PC-9 (cell line): ENCODE data around the gene TSHZ2. TPM values are rescaled to one million over a fixed set of nuclear protein-coding genes. Genes with fewer than 3 reads are reported as not detected.
"Not testable (repeated sequence)": the region's sequence is repeated elsewhere in the genome, so short reads cannot be mapped to it uniquely, and the experiment has no call there.

ENCODE experiments used
- BruUV-seq: library from RNA; stranded (reverse); fragments of 400-500 nt; replicated peaks from 2 replicates; lab custom pipeline; 2021; lab: Mats Ljungman, UMichigan
- CTCF ChIA-PET: fragments of 300-600 bp; sonication (Branson Sonifier 250); formaldehyde crosslinking; loops from one replicate; lab custom pipeline; 2022; ENCODE audit warnings: antibody characterized with exemption; lab: Charles Lee
- POLR2A ChIA-PET: fragments of 300-600 bp; sonication (Branson Sonifier 250); formaldehyde crosslinking; loops from one replicate; lab custom pipeline; 2022; ENCODE audit warnings: antibody characterized with exemption; ENCODE audit not compliant: unreplicated experiment; lab: Charles Lee
- DNase-seq, 2 experiments: peaks; one replicate each; pipeline versions ENCODE4 v3.0.0 to v3.0.0-alpha.2; 2015 to 2022; ENCODE audit warnings: mixed read lengths in 1 of 2
- H2AFZ ChIP-seq: fragments of 200-600 bp; sonication (generic); 2 replicates; pipeline ENCODE4 v1.8.1; 2017; ENCODE audit warnings: antibody characterized with exemption
- H3F3A ChIP-seq: fragments of 200-600 bp; sonication (generic); 2 replicates; pipeline ENCODE4 v1.8.1; 2017; ENCODE audit warnings: antibody characterized with exemption, mild to moderate bottlenecking, low read depth; ENCODE audit not compliant: insufficient read depth
- H3K27ac ChIP-seq: fragments of 200-600 bp; sonication (generic); 2 replicates; pipeline ENCODE4 v1.6.1; 2016; ENCODE audit warnings: mixed run types
- H3K27me3 ChIP-seq: fragments of 200-600 bp; sonication (generic); 2 replicates; pipeline ENCODE4 v1.6.1; 2016; ENCODE audit warnings: low read depth, mixed run types; ENCODE audit not compliant: insufficient read depth
- H3K36me3 ChIP-seq: fragments of 200-600 bp; sonication (generic); 2 replicates; pipeline ENCODE4 v1.6.1; 2016; ENCODE audit warnings: low read depth, mixed run types
- H3K4me1 ChIP-seq: fragments of 200-600 bp; sonication (generic); replicated peaks from 2 replicates; pipeline ENCODE4 v1.6.1; 2016; ENCODE audit warnings: mixed run types; ENCODE audit not compliant: insufficient read depth
- H3K4me2 ChIP-seq: fragments of 200-600 bp; sonication (generic); 2 replicates; pipeline ENCODE4 v1.6.1; 2017; ENCODE audit warnings: mixed run types
- H3K4me3 ChIP-seq: fragments of 200-600 bp; sonication (generic); 2 replicates; pipeline ENCODE4 v1.6.1; 2016; ENCODE audit warnings: mixed run types
- H3K79me2 ChIP-seq: fragments of 200-600 bp; sonication (generic); 2 replicates; pipeline ENCODE4 v1.6.1; 2017; ENCODE audit warnings: low read depth, mixed run types
- H3K9me2 ChIP-seq: fragments of 200-600 bp; sonication (generic); 2 replicates; pipeline ENCODE4 v1.8.1; 2017; ENCODE audit warnings: mild to moderate bottlenecking; ENCODE audit not compliant: insufficient read depth
- H3K9me3 ChIP-seq: fragments of 200-600 bp; sonication (generic); 2 replicates; pipeline ENCODE4 v1.8.1; 2016; ENCODE audit warnings: low read depth; ENCODE audit not compliant: insufficient read depth
- H4K20me1 ChIP-seq: fragments of 200-600 bp; sonication (generic); 2 replicates; pipeline ENCODE4 v1.8.1; 2017; ENCODE audit not compliant: insufficient read depth
- CTCF ChIP-seq: fragments of 200-600 bp; sonication (generic); conservative IDR thresholded peaks from 2 replicates; pipeline ENCODE4 v1.6.1; 2017; ENCODE audit warnings: mixed run types, antibody characterized with exemption, mild to moderate bottlenecking, moderate library complexity
- EZH2 ChIP-seq: fragments of 200-600 bp; sonication (generic); IDR thresholded peaks from 2 replicates; pipeline ENCODE4 v1.8.0; 2017; ENCODE audit warnings: antibody characterized with exemption, low read depth
- intact Hi-C: fragments of 100-400 bp; cut with micrococcal nuclease; formaldehyde crosslinking; loops from one replicate; pipeline ENCODE4 v1.10.0; 2022; ENCODE audit not compliant: unreplicated experiment
- total RNA-seq: library from RNA; stranded (reverse); gene quantifications from 2 replicates; pipeline ENCODE4 v1.2.3, GENCODE V29; 2021

Gene TSHZ2
- total RNA-seq, 1 experiment from 2014 or later, result not detected

GRCh38 chr20:53530440-53530839 is 558.3 kb downstream of the TSHZ2 start:
- no peaks in the 10 kb centered on the region for H3K9me3 ChIP-seq
- no peaks in the 10 kb centered on the region for H3K4me1 ChIP-seq
- TF ChIP-seq CTCF, result no peak
- no peak for TF ChIP-seq EZH2
- ChIA-PET CTCF (interaction anchor here (0.6 kb wide), 1 partner anchor 793 kb away, joined by 3 read pairs; no protein-coding TSS in a partner anchor), POLR2A (no interaction called here)
- no peak overlapping the region for H3K4me2 ChIP-seq
- no peaks in the 10 kb centered on the region for H3K36me3 ChIP-seq
- H3K4me3 ChIP-seq, result no peak overlapping the region
- H3K27me3 ChIP-seq, result no peaks in the 10 kb centered on the region
- H3K9me2 ChIP-seq, result no peaks in the 10 kb centered on the region
- no TSS peak for BruUV-seq
- H3K79me2 ChIP-seq, result no peaks in the 10 kb centered on the region
- no peaks in the 10 kb centered on the region for H4K20me1 ChIP-seq
- no peak for DNase-seq
- no peak overlapping the region for H3K27ac ChIP-seq
- H3F3A ChIP-seq, result no peaks in the 10 kb centered on the region
- H2AFZ ChIP-seq, result no peak overlapping the region
- intact Hi-C loops, result no loop called here

- intact Hi-C loops, H4K20me1 ChIP-seq, CTCF ChIA-PET, H3K9me2 ChIP-seq, H3K4me1 ChIP-seq, H3F3A ChIP-seq, H3K4me2 ChIP-seq, H3K79me2 ChIP-seq, H3K9me3 ChIP-seq, H3K27me3 ChIP-seq, DNase-seq, H3K27ac ChIP-seq, H3K4me3 ChIP-seq, BruUV-seq, H2AFZ ChIP-seq, POLR2A ChIA-PET, H3K36me3 ChIP-seq: not testable (repeated sequence)
Measured at GRCh38 chr20:53532654-53533312, 560.6 kb downstream of the TSHZ2 start.

GRCh38 chr20:53533500-53533899 is 561.3 kb downstream of the TSHZ2 start:
- H3K4me2 ChIP-seq, result no peak overlapping the region
- no peak overlapping the region for H3K27ac ChIP-seq
- no peak for DNase-seq
- no peaks in the 10 kb centered on the region for H4K20me1 ChIP-seq
- no peaks in the 10 kb centered on the region for H3K9me2 ChIP-seq
- intact Hi-C loops, result no loop called here
- ChIA-PET CTCF (no interaction called here), POLR2A (no interaction called here)
- TF ChIP-seq CTCF (no peak), EZH2 (no peak)
- H3K36me3 ChIP-seq, result no peaks in the 10 kb centered on the region
- no peaks in the 10 kb centered on the region for H3F3A ChIP-seq
- BruUV-seq, result no TSS peak
- H3K9me3 ChIP-seq, result no peaks in the 10 kb centered on the region
- H3K4me1 ChIP-seq, result no peaks in the 10 kb centered on the region
- no peaks in the 10 kb centered on the region for H3K27me3 ChIP-seq
- H3K4me3 ChIP-seq, result no peak overlapping the region
- H2AFZ ChIP-seq, result no peak overlapping the region
- H3K79me2 ChIP-seq, result no peaks in the 10 kb centered on the region

GRCh38 chr20:53534037-53534436 is 561.9 kb downstream of the TSHZ2 start:
- no TSS peak for BruUV-seq
- CTCF ChIA-PET, result no interaction called here
- Histone ChIP-seq H3K36me3 (no peaks in the 10 kb centered on the region), H3K27ac (no peak overlapping the region), H3K9me3 (no peaks in the 10 kb centered on the region), H3F3A (no peaks in the 10 kb centered on the region), H2AFZ (no peak overlapping the region), H3K27me3 (no peaks in the 10 kb centered on the region), H3K79me2 (no peaks in the 10 kb centered on the region), H3K4me1 (no peaks in the 10 kb centered on the region), H3K4me2 (no peak overlapping the region), H3K9me2 (no peaks in the 10 kb centered on the region), H4K20me1 (no peaks in the 10 kb centered on the region), H3K4me3 (no peak overlapping the region)
- POLR2A ChIA-PET, result no interaction called here
- intact Hi-C loops, result no loop called here
- TF ChIP-seq CTCF, result no peak
- no peak for DNase-seq
